HepG2 (cell line): ENCODE data around the gene ITSN2. TPM values are rescaled to one million over a fixed set of nuclear protein-coding genes. Genes with fewer than 3 reads are reported as not detected.

Source experiments
- ATAC-seq: fragments of 200-7000 bp; cut with Tn5 transposase; 3 replicates; pipeline ENCODE4 v1.9.1; 2020; ENCODE audit warnings: mild to moderate bottlenecking, moderate library complexity
- BruUV-seq: library from RNA; stranded (reverse); fragments of 400-500 nt; replicated peaks from 2 replicates; lab custom pipeline; 2021; lab: Mats Ljungman, UMichigan
- CTCF ChIA-PET: fragments of 300-600 bp; formaldehyde crosslinking; extraction: SDS; loops from one replicate; lab custom pipeline; 2021; ENCODE audit warnings: low total read pairs, inconsistent platforms, low intra/inter-chr PET ratio; lab: Yijun Ruan, JAX
- POLR2A ChIA-PET: fragments of 350-600 bp; sonication (Branson Sonifier 250); formaldehyde crosslinking; loops from one replicate; lab custom pipeline; 2020; ENCODE audit warnings: antibody characterized with exemption, inconsistent platforms; lab: Yijun Ruan, JAX
- DNase-seq: peaks from one replicate; pipeline ENCODE4 v3.0.0-alpha.2; 2015; ENCODE audit warnings: low spot score
- FAIRE-seq: peaks from 3 replicates; lab custom pipeline; 2011; peaks lifted over from hg19 to GRCh38; lab: Jason Lieb, UNC
- H2AFZ ChIP-seq: one replicate; pipeline ENCODE4 v1.6.1; 2011; ENCODE audit warnings: low read length, inconsistent platforms
- H3K27ac ChIP-seq: fragments of 300-600 bp; 3 replicates; pipeline ENCODE4 v1.8.0; 2011; ENCODE audit warnings: mixed run types, mild to moderate bottlenecking, mixed read lengths, low read length, inconsistent platforms; ENCODE audit not compliant: insufficient read depth; ENCODE audit errors: extremely low read length
- H3K27me3 ChIP-seq, 2 experiments: fragments of 200-600 bp in 1 of 2; 2 replicates in 1 of 2; 3 replicates in 1 of 2; pipeline versions ENCODE4 v1.6.0 to v1.8.0; 2011; ENCODE audit warnings: low read length in 2 of 2, mild to moderate bottlenecking in 2 of 2, moderate library complexity in 2 of 2, inconsistent platforms in 1 of 2; ENCODE audit not compliant: insufficient read depth in 2 of 2, control insufficient read depth in 1 of 2
- H3K36me3 ChIP-seq, 2 experiments: fragments of 200-600 bp in 1 of 2; replicated peaks in 1 of 2; 2 replicates in 1 of 2; 3 replicates in 1 of 2; pipeline versions ENCODE4 v1.5.1 to v1.8.0; 2011; ENCODE audit warnings: low read length in 2 of 2, inconsistent platforms in 1 of 2; ENCODE audit not compliant: insufficient read depth in 2 of 2, control insufficient read depth in 1 of 2
- H3K4me1 ChIP-seq: 2 replicates; pipeline ENCODE4 v1.5.1; 2012; ENCODE audit warnings: low read length, inconsistent platforms; ENCODE audit not compliant: insufficient read depth
- H3K4me2 ChIP-seq: 2 replicates; pipeline ENCODE4 v1.6.0; 2011; ENCODE audit warnings: low read depth, low read length, inconsistent platforms
- H3K4me3 ChIP-seq, 3 experiments: fragments of 200-600 bp in 1 of 3; sonication (generic), shearing (Covaris generic) in 1 of 3; replicated peaks in 1 of 3; 2 replicates each; pipeline ENCODE4 v1.5.1; 2011 to 2016; ENCODE audit warnings: low read length in 3 of 3, inconsistent platforms in 2 of 3, low read depth in 2 of 3, mild to moderate bottlenecking in 2 of 3, control low read depth in 1 of 3, mixed read lengths in 1 of 3; ENCODE audit not compliant: insufficient read depth in 1 of 3
- H3K79me2 ChIP-seq: one replicate; pipeline ENCODE4 v1.6.1; 2011; ENCODE audit warnings: low read length, inconsistent platforms; ENCODE audit not compliant: insufficient read depth
- H3K9ac ChIP-seq: 2 replicates; pipeline ENCODE4 v1.6.0; 2011; ENCODE audit warnings: mild to moderate bottlenecking, low read depth, low read length, inconsistent platforms; ENCODE audit not compliant: insufficient read depth
- H3K9me3 ChIP-seq: 2 replicates; pipeline ENCODE4 v1.5.1; 2012; ENCODE audit warnings: mild to moderate bottlenecking, low read length
- H4K20me1 ChIP-seq: 2 replicates; pipeline ENCODE4 v1.6.0; 2011; ENCODE audit warnings: inconsistent platforms, mild to moderate bottlenecking, low read length, moderate library complexity; ENCODE audit not compliant: insufficient read depth
- ARNTL ChIP-seq: sonication (generic); formaldehyde crosslinking; IDR thresholded peaks from 2 replicates; pipeline ENCODE4 v1.4.0; 2020; ENCODE audit warnings: mild to moderate bottlenecking, missing genetic modification reagents
- HCFC1 ChIP-seq: fragments of 150-350 bp; IDR thresholded peaks from 2 replicates; pipeline ENCODE4 v1.6.1; 2014; ENCODE audit warnings: low read depth, low read length
- IRX3 ChIP-seq: sonication (generic); formaldehyde crosslinking; IDR thresholded peaks from 2 replicates; pipeline ENCODE4 v1.8.1; 2023; ENCODE audit warnings: mild to moderate bottlenecking, low read depth, missing genetic modification reagents, borderline replicate concordance
- KDM1A ChIP-seq: IDR thresholded peaks from 2 replicates; pipeline ENCODE4 v1.6.1; 2016; ENCODE audit warnings: missing compliant biosample characterization
- MTF2 ChIP-seq: sonication (generic); formaldehyde crosslinking; IDR thresholded peaks from 2 replicates; pipeline ENCODE4 v1.5.0; 2020; ENCODE audit warnings: missing genetic modification reagents, borderline replicate concordance
- RXRA ChIP-seq: sonication (generic); formaldehyde crosslinking; IDR thresholded peaks from 2 replicates; pipeline ENCODE4 v1.5.1; 2020; ENCODE audit warnings: missing genetic modification reagents
- SATB2 ChIP-seq: sonication (generic); formaldehyde crosslinking; IDR thresholded peaks from 2 replicates; pipeline ENCODE4 v1.5.0; 2020; ENCODE audit warnings: missing genetic modification reagents
- SNAI1 ChIP-seq: sonication (generic); formaldehyde crosslinking; IDR thresholded peaks from 2 replicates; pipeline ENCODE4 v1.5.0; 2020; ENCODE audit warnings: mild to moderate bottlenecking, missing genetic modification reagents, borderline replicate concordance
- TRIM24 ChIP-seq: sonication (generic); formaldehyde crosslinking; IDR thresholded peaks from 2 replicates; pipeline ENCODE4 v1.8.0; 2022; ENCODE audit warnings: mild to moderate bottlenecking, missing genetic modification reagents
- ZBTB38 ChIP-seq: sonication (generic); formaldehyde crosslinking; IDR thresholded peaks from 2 replicates; pipeline ENCODE4 v1.5.1; 2020; ENCODE audit warnings: mild to moderate bottlenecking, missing genetic modification reagents
- ZBTB7A ChIP-seq: sonication (generic); formaldehyde crosslinking; IDR thresholded peaks from 2 replicates; pipeline ENCODE4 v1.8.0; 2022; ENCODE audit warnings: mild to moderate bottlenecking, missing genetic modification reagents
- ZFP36L2 ChIP-seq: sonication (generic); formaldehyde crosslinking; IDR thresholded peaks from 2 replicates; pipeline ENCODE4 v1.4.0; 2020; ENCODE audit warnings: missing genetic modification reagents
- ZFP90 ChIP-seq: sonication (generic); formaldehyde crosslinking; IDR thresholded peaks from 2 replicates; pipeline ENCODE4 v1.8.0; 2022; ENCODE audit warnings: missing genetic modification reagents, mild to moderate bottlenecking, inconsistent platforms, borderline replicate concordance
- ZFX ChIP-seq: sonication (generic); formaldehyde crosslinking; IDR thresholded peaks from 2 replicates; pipeline ENCODE4 v1.4.0; 2020; ENCODE audit warnings: mild to moderate bottlenecking, low read depth, missing genetic modification reagents, moderate library complexity
- ZNF335 ChIP-seq: sonication (generic); formaldehyde crosslinking; IDR thresholded peaks from 2 replicates; pipeline ENCODE4 v1.4.0; 2020; ENCODE audit warnings: missing genetic modification reagents
- ZNF354B ChIP-seq: sonication (generic); formaldehyde crosslinking; IDR thresholded peaks from 2 replicates; pipeline ENCODE4 v1.8.0; 2022; ENCODE audit warnings: mild to moderate bottlenecking, missing genetic modification reagents
- WGBS: methylation state at CpG from one replicate; pipeline ENCODE4 v1.1.6; 2017; ENCODE audit warnings: low lambda C conversion rate; 5-methylcytosine and 5-hydroxymethylcytosine counted together
- in situ Hi-C: cut with HindIII; loops from 2 replicates; pipeline ENCODE4 v1.10.0; 2017; ENCODE audit warnings: low pct_unique_long_range_greater_than_20kb; ENCODE audit not compliant: extremely low pct_ligation_motif_present
- intact Hi-C: fragments of 100-400 bp; cut with micrococcal nuclease; formaldehyde crosslinking; loops from one replicate; pipeline ENCODE4 v1.10.0; 2022; ENCODE audit not compliant: unreplicated experiment
- polyA plus RNA-seq, 8 experiments: library from polyadenylated mRNA; depleted of rRNA in 3 of 8; stranded (reverse) in 7 of 8; unstranded in 1 of 8; fragments of >200 nt; fragmentation: Illumina TruSeq in 4 of 8; extraction: Trizol in 4 of 8; gene quantifications; 2 replicates each; pipeline versions ENCODE4 v1.2.1 to v1.2.3, GENCODE V29; 2011 to 2016; ENCODE audit warnings: low read depth in 4 of 8, missing spikeins in 1 of 8, mixed read lengths in 1 of 8; ENCODE audit not compliant: insufficient read depth in 1 of 8
- total RNA-seq, 5 experiments: library from RNA; depleted of rRNA; stranded (reverse); fragments of >200 nt; fragmentation: Illumina TruSeq; extraction: Trizol; gene quantifications; 2 replicates each; pipeline ENCODE4 v1.2.3, GENCODE V29; 2016; ENCODE audit warnings: low read depth in 1 of 5
- TF ChIP-seq, protein P1 (sequence below): sonication (generic); formaldehyde crosslinking; IDR thresholded peaks from 2 replicates; pipeline ENCODE4 v1.8.0; 2022; ENCODE audit warnings: low read depth, missing genetic modification reagents

Gene ITSN2
- total and polyA plus RNA-seq, 2 of the 13 experiments (the other 11 are each of a cell fraction or from before 2014, with no cell fraction given): 26.0 to 26.6 TPM

GRCh38 chr2:24220554-24221291 lies 139.6 kb downstream of the ITSN2 start:
- WGBS: 93% methylated on average over 20 of the region's 20 CpGs
- ChIA-PET CTCF (no interaction called here), POLR2A (no interaction called here)
- intact Hi-C loops (no loop called here), in situ Hi-C loops (no loop called here)
- BruUV-seq: no TSS peak
- Histone ChIP-seq H3K36me3 (no peaks in the 10 kb centered on the region; a peak in 1 of 5 replicates), H2AFZ (no peak overlapping the region), H3K27me3 (no peaks in the 10 kb centered on the region), H3K9ac (no peak overlapping the region), H3K9me3 (no peaks in the 10 kb centered on the region), H4K20me1 (no peaks in the 10 kb centered on the region), H3K4me3 (no peak overlapping the region), H3K4me2 (no peak overlapping the region), H3K27ac (no peak overlapping the region), H3K4me1 (no peaks in the 10 kb centered on the region), H3K79me2 (no peaks in the 10 kb centered on the region)
- ATAC-seq: no peak
- no peak for TF ChIP-seq ZFP36L2 (CRISPR knock-in tag)
- TF ChIP-seq KDM1A (CRISPR knock-in tag): no peak
- no peak for TF ChIP-seq ZBTB38 (CRISPR knock-in tag)
- no peak for TF ChIP-seq ZFX (CRISPR knock-in tag)
- TF ChIP-seq ARNTL (CRISPR knock-in tag): no peak
- no peak for TF ChIP-seq IRX3 (CRISPR knock-in tag)
- TF ChIP-seq ZNF354B (CRISPR knock-in tag): no peak
- no peak for TF ChIP-seq ZFP90 (CRISPR knock-in tag)
- no peak for TF ChIP-seq MTF2
- TF ChIP-seq SATB2 (CRISPR knock-in tag): no peak
- TF ChIP-seq SNAI1 (CRISPR knock-in tag): no peak
- TF ChIP-seq HCFC1: no peak
- no peak for TF ChIP-seq RXRA
- TF ChIP-seq TRIM24 (CRISPR knock-in tag): no peak
- TF ChIP-seq ZBTB7A (CRISPR knock-in tag): no peak
- TF ChIP-seq, protein P1, sequence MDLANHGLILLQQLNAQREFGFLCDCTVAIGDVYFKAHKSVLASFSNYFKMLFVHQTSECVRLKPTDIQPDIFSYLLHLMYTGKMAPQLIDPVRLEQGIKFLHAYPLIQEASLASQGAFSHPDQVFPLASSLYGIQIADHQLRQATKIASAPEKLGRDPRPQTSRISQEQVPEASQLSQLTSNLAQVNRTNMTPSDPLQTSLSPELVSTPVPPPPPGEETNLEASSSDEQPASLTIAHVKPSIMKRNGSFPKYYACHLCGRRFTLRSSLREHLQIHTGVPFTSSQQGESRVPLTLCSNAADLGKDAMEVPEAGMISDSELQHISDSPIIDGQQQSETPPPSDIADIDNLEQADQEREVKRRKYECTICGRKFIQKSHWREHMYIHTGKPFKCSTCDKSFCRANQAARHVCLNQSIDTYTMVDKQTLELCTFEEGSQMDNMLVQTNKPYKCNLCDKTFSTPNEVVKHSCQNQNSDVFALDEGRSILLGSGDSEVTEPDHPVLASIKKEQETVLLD (CRISPR knock-in tag): no peak
- no peak for TF ChIP-seq ZNF335 (CRISPR knock-in tag)
- DNase-seq: no peak
- no peak for FAIRE-seq
